Activated effector memory CD4-positive, alpha-beta T cell treated with Interleukin-2 at 50 U/mL for 16 hours (primary cell): ENCODE data around the gene CSNK1A1.
A peak's percentile ranks its signal among the peaks of the same experiment; 100 is the strongest.
"Not testable (repeated sequence)": the region's sequence is repeated elsewhere in the genome, so short reads cannot be mapped to it uniquely, and the experiment has no call there.

Experiments
- DNase-seq: peaks from one replicate; pipeline ENCODE4 v3.0.0-alpha.2; 2020

The CSNK1A1 gene

GRCh38 chr5:149452665-149453617 lies 98.3 kb downstream of the CSNK1A1 start:
- DNase-seq, result no peak

GRCh38 chr5:149452007-149452664 lies 99.1 kb downstream of the CSNK1A1 start:
- DNase-seq, result no peak

GRCh38 chr5:149450199-149450598 lies 101.0 kb downstream of the CSNK1A1 start:
- DNase-seq, result no peak

GRCh38 chr5:149448831-149449714 lies 102.2 kb downstream of the CSNK1A1 start:
- no peak for DNase-seq

- DNase-seq, result no peak
These were observed 102.8 kb downstream of the CSNK1A1 start for GRCh38 chr5:149448431-149448830.

- DNase-seq, result no peak
These were observed 103.6 kb downstream of the CSNK1A1 start for GRCh38 chr5:149447373-149448367.

GRCh38 chr5:149446794-149447193 lies 104.4 kb downstream of the CSNK1A1 start:
- not testable (repeated sequence) for DNase-seq

- DNase-seq, result no peak
These were observed 105.4 kb downstream of the CSNK1A1 start for GRCh38 chr5:149445739-149446369.

GRCh38 chr5:149445343-149445738 lies 105.9 kb downstream of the CSNK1A1 start:
- no peak for DNase-seq

- DNase-seq, result not testable (repeated sequence)
These were observed 106.8 kb downstream of the CSNK1A1 start for GRCh38 chr5:149444430-149444829.

- DNase-seq, result no peak
These were observed 108.0 kb downstream of the CSNK1A1 start for GRCh38 chr5:149443210-149443609.

GRCh38 chr5:149442563-149443182 lies 108.6 kb downstream of the CSNK1A1 start:
- DNase-seq, result peak; percentile 52
